ENCODE measurements around the gene KLHDC8A.

KLHDC8A gene

GRCh38 chr1:205294175-205294917 lies 62.4 kb downstream of the KLHDC8A start:
- DNase-seq = no peak

GRCh38 chr1:205293350-205294074 lies 63.2 kb downstream of the KLHDC8A start:
- no peak for DNase-seq

- no peak for DNase-seq
These were observed 65.1 kb downstream of the KLHDC8A start for GRCh38 chr1:205291596-205291995.

- no peak for DNase-seq
These were observed 68.8 kb downstream of the KLHDC8A start for GRCh38 chr1:205287767-205288559.

GRCh38 chr1:205287076-205287475 lies 69.6 kb downstream of the KLHDC8A start:
- no peak for DNase-seq

GRCh38 chr1:205286335-205286950 lies 70.3 kb downstream of the KLHDC8A start:
- no peak for DNase-seq

Measured in DMS79 treated with DMSO at 0.1 percent for 48 hours (cell line).